COLO829 (cell line): ENCODE data around the gene TNKS2.
A peak's percentile ranks its signal among the peaks of the same experiment; 100 is the strongest.
"Not testable (repeated sequence)": the region's sequence is repeated elsewhere in the genome, so short reads cannot be mapped to it uniquely, and the experiment has no call there.

Source experiments
- DNase-seq: peaks from one replicate; pipeline ENCODE4 v3.0.0; 2012; ENCODE audit warnings: low spot score

Gene TNKS2

DNA sequence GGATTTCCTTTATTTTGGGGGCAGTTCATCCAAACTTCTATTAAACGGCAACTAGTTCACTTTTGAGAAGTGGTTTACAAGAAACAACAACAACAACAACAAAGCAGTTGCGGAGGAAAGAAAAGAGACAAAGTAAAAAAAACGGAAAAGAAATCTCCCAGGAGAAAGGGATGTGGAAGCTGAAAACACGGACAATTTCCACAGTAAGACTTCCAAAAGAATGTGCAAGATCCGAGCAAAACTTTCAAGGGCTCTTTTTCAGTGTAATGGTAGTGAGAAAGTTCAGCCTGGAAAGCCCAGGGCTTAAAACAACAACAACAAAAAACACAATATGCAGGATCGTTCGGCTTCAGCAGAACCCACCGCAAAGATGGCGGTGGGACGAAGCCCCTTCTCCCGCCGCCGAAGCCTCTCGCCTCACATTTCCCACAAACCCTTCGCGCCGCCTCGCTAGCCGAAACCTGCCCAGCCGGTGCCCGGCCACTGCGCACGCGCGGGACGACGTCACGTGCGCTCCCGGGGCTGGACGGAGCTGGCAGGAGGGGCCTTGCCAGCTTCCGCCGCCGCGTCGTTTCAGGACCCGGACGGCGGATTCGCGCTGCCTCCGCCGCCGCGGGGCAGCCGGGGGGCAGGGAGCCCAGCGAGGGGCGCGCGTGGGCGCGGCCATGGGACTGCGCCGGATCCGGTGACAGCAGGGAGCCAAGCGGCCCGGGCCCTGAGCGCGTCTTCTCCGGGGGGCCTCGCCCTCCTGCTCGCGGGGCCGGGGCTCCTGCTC is at the start of gene TNKS2:
TSS of gene TNKS2 (plus strand) at position 553 of the 775 bp plus-strand sequence. CDS start 265 bp downstream, outside the sequence.
- DNase-seq, result peak; percentile 80

DNA sequence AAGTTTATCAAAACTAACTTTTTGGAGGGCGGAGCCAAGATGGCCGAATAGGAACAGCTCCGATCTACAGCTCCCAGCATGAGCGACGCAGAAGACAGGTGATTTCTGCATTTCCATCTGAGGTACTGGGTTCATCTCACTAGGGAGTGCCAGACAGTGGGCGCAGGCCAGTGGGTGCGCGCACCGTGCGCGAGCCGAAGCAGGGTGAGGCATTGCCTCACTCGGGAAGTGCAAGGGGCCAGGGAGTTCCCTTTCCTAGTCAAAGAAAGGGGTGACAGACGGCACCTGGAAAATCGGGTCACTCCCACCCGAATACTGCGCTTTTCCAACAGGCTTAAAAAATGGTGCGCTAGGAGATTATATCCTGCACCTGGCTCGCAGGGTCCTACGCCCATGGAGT is 48.6 kb upstream of the TNKS2 start:
- DNase-seq, result not testable (repeated sequence)

DNA sequence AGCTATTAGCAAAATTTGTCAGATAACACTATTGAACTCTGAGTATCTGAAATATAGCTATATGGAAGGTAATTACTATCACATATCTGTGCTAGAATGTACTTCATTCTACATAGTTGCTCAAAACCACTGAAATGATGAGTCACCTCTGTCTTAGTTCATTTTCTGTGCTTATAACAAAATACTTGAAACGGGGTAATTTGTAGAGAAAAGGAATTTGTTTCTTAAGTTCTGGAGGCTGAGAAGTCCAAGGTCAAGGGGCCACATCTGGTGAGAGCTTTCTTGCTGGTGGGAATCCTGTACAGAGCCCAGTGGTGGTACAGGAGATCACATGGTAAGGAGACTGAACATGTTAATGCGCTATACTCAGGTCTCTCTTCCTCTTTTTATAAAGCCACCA is 41.9 kb upstream of the TNKS2 start:
- no peak for DNase-seq

DNA sequence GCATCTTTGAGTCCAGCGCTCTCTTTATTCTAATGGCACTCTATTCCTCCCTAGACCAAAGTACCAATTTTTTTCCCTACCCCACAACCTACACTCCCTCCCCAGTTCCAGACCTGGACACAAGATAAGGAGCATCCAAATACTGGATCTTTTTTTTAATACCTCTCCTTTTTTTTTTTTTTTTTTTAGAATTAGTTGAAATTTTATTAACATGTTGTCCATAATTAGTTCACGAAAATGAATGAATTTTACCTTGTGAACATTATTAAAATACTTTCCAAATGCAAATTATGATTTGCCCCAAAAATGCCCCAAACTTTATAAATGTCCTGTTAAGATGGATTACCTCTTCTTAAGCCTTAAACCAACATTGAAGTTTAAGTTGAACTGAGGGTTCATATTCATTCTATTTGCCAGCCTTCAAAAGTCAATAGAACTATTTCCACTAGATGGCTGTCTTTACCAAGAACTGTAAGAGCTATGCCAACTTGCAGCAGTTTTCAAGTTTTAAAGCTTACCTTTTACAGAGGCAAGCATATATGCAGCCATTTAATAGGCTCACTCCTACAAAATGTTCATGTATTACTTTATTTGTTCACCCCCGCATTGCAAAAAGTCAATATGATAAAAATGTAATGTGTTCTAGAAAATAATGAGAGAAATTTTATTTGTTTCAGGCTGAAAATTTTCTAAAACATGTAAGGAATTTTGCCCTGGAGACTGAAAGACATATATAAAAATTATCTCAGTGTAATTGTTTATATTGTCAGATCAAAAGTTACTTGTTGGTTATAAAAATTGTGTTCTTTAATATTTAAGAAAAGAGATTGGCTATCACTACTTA is 39.7 kb upstream of the TNKS2 start:
- DNase-seq, result peak; percentile 27

DNA sequence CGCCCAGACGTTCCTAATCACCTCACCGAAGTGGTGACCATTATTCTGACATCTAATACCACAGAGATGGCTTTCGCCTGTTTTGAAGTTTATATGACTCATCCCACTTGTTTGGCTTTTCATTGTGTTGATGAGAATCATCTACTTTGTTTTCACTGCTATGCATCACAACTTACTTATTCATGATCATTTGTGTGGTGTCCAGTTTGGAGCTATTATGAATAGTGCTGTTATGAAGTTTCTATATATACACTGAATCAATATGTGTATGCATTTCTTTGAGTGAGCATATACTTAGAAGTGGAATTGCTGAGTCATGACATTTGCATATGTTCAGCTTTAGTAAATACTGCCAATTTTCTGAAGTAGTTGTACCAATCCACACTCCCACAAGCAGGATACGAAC is 38.6 kb upstream of the TNKS2 start:
- peak; percentile 43 for DNase-seq

DNA sequence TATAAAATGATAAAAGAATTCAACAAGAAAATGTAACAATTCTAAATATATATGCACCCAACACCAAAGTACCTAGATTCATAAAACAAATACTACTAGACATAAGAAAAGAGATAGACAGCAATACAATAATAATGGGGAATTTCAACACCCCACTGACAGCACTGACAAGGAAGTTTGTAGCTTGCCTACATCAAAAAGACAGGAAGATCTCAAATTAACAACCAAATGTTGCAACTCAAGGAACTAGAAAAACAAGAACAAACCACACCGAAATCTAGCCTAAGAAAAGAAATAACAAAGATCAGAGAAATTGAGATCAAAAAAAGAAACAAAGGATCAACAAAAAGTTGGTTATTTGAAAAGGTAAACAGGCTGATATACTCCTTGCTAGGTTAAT is 36.5 kb upstream of the TNKS2 start:
- no peak for DNase-seq

DNA sequence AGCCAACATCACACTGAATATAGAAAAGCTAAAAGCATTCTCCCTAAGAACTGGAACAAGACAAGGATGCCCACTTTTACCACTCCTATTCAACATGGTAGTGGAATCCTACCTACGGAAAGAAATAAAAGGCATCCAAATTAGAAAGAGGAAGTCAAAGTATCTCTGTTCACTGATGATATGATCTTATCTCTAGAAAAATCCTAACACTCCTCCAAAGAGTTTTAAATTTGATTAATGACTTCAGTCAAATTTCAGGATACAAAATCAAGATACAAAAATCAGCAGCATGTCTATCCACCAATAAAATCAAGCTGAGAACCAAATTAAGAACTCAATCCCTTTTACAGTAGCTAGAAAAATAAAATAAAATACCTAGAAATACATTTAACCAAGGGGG is 35.3 kb upstream of the TNKS2 start:
- DNase-seq, result no peak

DNA sequence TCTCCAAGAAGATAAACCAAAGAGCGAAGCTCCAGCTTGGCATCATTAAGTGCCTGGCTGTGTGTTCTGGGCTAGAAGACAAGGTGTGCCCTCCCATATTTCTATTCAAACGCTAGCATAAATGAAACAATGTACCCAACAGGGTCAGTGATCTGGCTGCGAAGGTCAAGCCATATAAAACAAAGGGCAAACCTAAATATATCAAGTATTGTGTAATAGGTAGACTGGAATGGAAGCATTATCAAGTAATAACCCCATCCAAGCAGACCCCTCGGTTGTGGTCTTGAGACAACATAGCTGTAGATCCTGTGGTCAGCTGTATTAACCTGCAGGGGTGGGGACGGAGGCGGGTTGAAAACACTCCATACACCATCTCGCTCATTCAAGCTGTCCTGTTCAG is 31.6 kb upstream of the TNKS2 start:
- DNase-seq, result no peak

DNA sequence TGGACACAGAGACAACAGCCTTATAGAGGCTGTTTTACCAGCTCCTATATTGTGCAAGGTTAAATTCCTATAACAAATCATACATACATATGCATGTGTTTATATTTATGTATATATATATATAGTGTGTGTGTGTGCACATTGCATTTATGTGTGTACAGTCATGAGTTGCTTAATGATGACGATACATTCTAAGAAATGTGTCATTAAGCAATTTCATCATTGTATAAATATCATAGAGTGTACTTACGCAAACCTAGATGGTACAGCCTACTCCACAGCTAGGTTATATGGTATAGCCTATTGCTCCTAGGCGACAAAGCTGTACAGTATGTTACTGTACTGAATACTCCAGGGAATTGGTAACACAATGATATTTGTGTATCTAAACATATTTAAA is 30.1 kb upstream of the TNKS2 start:
- DNase-seq, result no peak

DNA sequence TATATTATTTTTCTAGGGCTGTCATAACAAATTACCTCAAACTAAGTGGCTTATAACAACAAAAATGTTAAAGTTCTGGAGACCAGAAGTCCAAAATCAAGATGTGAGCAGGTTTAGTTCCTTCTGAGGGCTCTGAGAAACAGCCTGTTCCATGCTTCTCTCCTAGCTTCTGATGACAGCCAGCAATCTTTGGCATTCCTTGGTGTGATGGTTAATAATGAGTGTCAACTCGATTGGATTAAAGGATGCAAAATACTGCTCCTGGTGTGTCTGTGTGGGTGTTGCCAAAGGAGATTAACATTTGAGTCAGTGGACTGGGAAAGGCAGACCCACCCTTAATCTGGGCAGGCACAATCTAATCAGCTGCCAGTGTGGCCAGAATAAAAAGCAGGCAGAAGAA is 26.3 kb upstream of the TNKS2 start:
- DNase-seq, result no peak

DNA sequence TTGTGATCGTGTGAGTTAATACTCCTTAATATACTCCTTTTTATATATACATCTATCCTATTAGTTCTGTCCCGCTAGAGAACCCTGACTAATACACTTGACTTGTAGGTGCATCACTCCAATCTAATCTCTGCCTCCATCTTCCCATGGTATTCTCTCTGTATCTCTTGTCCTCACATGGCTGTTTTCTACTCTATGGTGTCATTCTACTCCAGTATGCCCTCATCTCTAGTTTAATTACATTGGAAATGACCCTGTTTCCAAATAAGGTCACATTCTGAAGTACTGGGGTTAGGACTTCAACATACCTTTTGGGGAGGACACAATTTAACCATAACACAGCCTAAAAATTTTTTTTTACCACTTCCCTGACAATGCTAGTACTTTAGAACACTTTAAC is 25.8 kb upstream of the TNKS2 start:
- DNase-seq, result no peak

DNA sequence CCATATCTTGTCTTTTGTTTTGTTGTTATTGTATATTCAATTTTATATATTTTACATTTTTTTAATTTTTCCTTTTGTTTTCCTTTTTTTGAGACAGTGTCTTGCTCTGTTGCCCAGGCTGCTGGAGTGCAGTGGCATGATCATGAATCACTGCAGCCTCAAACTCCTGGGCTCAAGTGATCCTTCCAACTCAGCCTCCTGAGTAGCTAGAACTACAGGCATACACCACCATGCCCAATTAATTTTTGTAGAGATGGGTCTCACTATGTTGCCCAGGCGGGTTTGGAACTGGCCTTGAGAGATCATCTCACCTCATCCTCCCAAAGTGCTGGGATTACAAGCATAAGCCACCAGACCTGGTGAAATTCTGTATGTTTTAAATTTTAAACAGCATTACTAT is 25.4 kb upstream of the TNKS2 start:
- no peak for DNase-seq

DNA sequence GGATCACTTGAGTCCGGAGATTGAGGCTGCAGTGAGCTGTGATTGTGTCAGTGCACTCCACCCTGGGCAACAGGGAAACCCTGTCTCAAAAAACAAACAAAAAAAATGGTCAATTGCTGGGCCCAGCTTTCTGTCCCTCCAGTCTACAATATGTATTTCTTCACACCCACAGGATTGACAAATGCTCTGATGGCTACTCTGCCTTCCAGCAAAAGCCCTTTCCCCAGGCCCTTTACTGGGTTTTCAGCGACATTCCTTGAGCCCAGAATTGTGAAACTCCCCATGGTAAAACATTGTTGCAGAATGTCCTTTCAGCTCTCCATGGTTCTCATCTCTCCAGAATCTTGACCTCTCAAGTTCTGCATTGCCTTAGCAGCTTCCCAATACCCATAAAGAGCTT is 23.7 kb upstream of the TNKS2 start:
- DNase-seq, result no peak

DNA sequence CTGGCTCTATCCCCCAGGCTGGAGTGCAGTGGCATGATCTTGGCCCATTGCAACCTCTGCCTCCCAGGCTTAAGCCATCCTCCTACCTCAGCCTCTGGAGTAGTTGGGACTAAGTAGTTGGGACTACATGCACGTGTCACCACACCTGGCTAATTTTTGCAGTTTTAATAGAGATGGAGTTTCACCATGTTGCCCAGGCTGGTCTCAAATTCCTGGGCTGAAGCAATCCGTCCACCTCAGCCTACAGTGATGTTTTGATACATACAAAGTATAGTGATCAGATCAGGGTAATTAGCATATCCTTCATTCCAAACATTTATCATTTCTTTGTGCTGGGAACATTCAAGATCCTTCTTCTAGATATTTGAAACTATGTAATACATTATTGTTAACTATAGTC is 22.5 kb upstream of the TNKS2 start:
- DNase-seq, result no peak

DNA sequence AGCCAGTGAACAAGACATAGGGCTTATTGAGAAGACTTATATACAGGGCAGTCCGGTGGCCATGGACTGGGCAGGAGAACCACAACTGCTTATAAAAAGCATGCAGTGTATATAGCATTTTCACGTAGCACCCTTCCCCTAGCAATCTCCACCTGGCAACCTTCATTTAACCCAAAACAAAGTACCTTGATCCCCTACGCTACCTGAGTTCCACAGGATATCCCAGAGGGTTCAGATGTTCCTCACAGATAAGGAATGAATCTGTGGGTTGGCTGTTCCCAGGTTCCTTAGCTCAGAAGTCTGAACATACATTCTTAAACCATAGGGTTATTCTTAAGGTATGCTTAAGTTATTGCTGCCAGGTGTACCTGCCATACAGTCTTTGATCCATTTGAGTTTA is 22.0 kb upstream of the TNKS2 start:
- no peak for DNase-seq

DNA sequence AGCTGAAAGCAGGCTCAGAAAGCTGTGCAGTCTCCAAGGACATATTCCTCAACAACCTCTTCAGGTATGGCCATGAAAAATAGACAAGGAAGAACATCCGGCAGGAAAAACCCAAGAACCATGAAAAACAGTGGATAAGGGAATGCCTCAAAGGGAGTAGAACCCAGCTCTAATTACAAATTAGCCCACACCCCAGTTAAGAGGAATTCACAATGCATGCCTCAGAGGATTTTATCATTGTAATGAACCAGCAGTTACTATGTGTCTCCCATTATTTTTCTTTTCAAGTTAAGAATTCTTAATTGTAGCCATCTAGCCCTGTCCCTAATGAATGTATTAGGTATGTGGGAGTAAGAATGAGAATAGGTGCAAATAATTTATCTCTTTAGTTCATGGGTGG is 19.7 kb upstream of the TNKS2 start:
- DNase-seq, result no peak

DNA sequence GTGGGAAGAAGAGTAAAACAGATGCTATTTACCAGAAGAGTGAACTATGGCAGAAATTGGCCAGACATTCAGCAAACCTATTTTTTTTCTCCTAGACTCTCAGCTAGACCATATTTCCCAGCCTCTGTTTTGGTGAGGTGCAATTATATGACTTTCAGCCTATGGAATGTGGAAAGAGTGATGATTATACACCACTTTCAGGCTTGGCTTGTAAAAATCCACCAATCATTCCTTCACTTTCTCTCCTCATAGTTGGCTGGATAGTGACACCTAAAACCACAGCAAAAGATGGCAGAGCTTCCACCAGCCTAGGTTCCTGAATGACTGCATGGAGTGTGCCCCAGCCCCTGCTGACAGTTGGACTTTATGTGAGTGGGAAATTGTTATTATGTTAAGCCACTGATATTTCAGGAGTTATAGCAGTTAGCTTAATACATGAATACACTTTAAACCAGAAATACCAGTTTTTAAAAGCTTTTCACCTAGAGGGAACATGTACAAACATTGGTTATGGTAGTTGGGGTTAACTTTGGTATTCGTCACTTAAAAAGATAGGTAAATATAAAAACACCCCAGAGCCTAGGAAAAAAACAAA is 19.1 kb upstream of the TNKS2 start:
- DNase-seq, result no peak

DNA sequence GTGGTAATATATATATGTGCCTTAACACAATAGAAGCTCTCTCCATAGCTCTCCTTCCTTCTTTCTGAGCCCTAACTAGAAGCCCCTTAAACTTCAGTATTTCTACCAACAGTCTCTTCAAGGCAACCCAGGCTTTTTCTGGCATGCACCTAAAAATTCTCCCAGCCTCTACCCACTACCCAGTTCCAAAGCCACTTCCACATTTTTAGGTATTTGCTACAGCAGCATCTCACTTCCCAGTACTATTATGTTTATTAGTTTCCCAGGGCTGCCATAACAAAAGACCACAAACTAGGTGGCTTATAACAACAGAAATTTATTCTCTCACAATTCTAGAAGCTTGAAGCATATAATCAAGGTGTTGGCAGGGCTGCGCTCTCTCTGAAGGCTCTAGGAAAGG is 15.7 kb upstream of the TNKS2 start:
- DNase-seq, result no peak

DNA sequence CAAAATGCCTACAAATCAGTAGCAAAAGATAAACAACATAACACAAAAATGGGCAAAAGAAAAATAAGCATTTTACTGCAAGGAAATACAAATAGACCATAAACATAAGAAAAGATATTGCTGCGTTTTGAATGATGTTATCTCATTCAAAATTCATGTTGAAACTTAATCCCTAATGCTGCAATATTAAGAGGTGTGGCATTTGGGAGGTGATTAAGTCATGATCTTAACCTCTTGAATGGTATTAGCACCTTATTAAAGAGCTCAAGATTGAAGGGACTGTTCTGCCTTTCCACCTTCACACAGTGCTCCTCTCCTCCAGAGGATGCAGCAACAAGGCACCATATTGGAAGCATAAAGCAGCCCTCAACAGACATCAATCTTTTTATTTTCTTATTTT is 12.4 kb upstream of the TNKS2 start:
- no peak for DNase-seq

DNA sequence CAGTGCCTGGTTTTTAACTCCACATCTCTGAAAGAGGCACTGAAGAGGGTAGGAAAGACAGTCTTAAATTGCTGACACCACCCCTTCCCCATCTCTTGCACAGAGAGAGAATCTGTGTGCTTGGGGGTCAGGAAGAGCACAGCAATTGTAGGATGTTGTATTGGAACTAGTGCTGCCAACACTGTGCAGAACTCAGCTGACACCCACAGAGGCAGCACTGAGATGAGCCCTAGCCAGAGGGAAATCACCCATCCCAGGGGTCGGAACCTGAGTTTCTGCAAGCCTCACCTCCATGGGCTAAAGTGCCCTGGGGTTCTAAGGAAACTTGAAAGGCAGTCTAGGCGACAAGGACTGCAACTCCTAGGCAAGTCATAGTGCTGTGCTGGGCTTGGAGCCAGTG is 11.0 kb upstream of the TNKS2 start:
- DNase-seq, result no peak

DNA sequence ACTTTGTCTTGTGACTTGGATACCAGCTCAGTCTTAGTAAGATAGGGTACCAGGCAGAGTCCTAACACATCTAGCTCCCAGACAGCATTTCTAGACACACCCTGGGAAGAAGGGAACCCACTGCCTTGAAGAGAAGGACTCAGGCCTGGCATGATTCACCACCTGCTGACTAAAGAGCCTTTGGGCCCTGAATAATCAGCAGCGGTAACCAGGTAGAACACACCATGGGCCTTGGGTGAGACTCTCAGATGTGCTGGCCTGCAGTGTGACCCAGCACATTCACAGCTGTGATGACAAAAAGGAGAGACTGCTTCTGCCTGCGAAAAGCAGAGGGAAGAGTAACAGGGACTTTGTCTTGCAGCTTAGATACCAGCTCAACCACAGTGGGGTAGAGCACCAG is 10.4 kb upstream of the TNKS2 start:
- no peak for DNase-seq

DNA sequence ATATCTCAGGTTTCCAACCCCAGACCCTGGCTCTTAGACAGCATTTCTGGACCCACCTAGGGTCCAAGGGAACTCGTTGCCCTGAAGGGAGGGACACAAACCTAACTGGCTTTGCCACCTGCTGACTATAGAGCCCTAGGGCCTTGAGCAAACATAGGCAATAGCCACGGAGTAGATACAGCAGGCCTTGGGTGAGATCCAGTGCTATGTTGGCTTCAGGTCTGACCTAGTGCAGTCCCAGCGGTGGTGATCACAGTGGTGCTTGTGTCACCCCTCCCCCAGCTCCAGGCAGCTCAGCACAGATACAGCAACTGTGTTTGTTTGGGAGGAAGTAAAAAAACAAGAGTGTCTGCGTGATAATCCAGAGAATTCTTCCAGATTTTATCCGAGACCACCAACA is 9.7 kb upstream of the TNKS2 start:
- DNase-seq, result no peak
